ELF-1 (cell line): ENCODE measurements around the gene CERS5.
"Not testable (repeated sequence)": the region's sequence is repeated elsewhere in the genome, so short reads cannot be mapped to it uniquely, and the experiment has no call there.

Experiments
- DNase-seq: peaks from one replicate; pipeline ENCODE4 v3.0.0-alpha.2; 2016; ENCODE audit warnings: low read depth, low spot score

Gene CERS5

DNA sequence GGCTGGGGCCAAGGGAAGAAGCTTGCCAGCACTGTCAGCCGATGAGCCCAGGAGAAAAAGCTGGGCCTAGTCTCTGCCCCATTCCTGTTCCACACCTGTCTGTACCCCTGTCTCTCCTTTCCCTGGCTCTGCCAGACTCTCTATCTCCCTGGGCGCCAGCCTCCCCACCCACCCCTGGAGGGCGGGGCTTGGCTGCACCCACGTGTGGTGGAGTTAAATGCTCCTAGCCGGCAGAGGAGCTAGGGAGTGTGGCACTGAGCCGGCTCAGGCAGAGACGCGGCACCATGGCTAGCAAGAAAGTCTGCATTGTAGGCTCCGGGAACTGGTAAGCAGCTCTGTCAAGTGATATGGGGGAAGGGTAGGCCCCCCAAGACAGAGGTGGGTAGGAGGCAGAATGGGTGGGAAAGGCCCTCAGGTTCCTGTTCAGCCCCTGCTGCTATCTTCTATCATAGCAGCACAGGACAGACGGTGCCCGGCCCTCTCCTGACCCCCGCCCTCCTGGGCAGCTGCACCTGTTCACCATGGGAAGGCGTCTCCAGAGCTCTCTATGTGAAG is 63.3 kb downstream of the CERS5 start, which contains the start of gene GPD1:
Gene GPD1 (plus strand): TSS at position 242 of the 555 bp plus-strand sequence. CDS start 43 bp downstream, at position 285.
- peak; percentile 60 for DNase-seq

- DNase-seq: no peak
Measured at GRCh38 chr12:50103351-50103750, 63.8 kb downstream of the CERS5 start.

- DNase-seq: peak; percentile 27
Measured at GRCh38 chr12:50102646-50103309, 64.4 kb downstream of the CERS5 start.

GRCh38 chr12:50102131-50102531 is 65.0 kb downstream of the CERS5 start:
- DNase-seq: no peak

GRCh38 chr12:50101663-50102062 is 65.5 kb downstream of the CERS5 start:
- DNase-seq: peak; percentile 59

- no peak for DNase-seq
Measured at GRCh38 chr12:50100561-50100960, 66.6 kb downstream of the CERS5 start.

- no peak for DNase-seq
Measured at GRCh38 chr12:50099302-50100008, 67.7 kb downstream of the CERS5 start.

DNA sequence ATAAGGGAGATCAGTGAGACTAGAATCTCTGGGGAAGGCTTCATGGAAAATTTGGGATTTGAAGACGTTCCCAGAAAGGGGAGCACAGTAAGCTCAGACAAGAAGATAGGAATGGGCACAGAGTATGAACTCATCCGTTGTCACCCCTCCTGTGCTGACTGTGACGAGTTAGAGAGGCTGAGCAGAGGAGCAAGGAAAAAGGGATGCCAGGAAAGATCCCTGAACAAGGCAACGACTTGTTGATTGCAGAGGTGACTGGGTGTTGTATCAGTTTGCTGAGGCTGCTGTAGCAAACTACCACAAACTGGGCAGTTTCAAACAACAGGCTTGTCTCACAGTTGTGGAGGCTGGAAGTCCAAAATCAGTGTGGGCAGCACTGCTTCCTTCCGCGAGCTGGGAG is 69.2 kb downstream of the CERS5 start:
- DNase-seq: no peak

DNA sequence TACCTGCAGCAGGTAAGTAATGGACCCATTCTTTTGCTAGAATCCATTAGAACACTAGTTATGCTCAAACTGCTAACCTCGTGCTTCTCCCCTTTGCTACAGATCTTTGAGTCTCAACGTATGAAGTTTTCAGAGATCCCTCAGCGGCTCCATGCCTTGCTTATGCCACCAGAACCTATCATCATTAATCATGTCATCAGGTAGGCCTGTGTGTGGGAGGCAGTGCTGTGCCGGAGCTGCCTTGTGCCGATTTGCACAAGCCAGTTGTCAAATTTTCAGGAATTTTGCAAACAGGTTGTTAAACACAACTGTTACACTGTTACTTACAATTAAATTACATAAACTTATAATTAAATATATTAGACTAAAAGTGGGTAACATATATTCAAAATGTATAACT is 76.8 kb downstream of the CERS5 start:
- DNase-seq: no peak

DNA sequence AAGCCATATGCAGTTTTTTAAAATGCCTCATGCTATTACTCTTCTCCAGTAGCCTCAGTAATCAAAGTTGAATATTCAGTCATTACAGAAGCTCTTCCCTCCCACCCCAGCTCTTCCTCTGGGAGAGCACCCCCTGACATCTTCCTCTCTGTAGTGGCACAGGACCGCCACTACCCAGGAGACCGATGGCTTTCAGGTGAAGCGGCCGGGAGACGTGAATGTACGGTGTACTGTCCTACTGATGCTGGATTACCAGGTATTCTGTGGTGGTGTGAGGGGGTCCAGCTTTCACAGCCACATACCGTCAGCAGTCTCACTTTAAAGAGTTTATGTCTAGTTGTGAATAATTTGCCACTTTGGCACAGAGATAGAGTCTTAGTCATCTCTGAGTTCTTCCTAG is 77.4 kb downstream of the CERS5 start:
- no peak for DNase-seq

GRCh38 chr12:50088577-50089335 is 78.4 kb downstream of the CERS5 start:
- no peak for DNase-seq

DNA sequence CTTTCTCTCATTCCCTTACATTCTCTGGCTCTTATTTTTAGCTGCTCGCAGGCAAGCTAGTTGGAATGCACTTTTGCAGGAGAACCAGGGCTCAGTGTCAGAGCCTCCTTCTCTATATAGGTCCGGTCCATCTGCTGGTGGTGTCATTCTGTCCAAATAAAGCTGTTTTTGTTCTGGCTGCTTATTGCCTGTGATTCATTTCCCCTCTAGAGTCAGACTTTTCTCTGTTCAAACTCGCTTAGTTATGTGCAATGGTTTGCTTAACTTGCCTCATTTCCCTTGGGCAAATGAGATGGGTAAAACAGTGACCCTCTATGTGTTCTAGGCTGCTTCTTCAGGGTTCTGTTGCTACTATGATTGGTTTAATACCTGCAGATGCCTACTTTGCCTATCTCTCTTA is 79.2 kb downstream of the CERS5 start:
- no peak for DNase-seq

DNA sequence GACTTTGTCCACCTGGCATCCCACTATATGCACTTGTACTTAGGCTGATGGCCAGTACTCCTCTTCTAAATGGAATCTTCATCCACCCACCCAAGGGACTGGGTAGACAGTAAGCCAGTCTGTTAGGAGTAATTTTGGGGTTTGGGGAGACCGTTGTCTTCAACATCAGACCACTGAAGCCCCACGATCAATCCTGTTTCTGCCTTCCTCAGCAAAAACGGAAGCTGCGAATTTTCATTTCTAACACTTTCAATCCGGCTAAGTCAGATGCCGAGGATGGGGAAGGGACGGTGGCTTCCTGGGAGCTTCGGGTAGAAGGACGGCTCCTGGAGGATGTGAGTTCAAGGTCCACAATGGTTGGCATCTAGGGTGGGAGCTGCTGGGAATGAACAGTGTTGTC is 80.0 kb downstream of the CERS5 start:
- DNase-seq: no peak

- DNase-seq: no peak
Measured at GRCh38 chr12:50086148-50086547, 81.0 kb downstream of the CERS5 start.

GRCh38 chr12:50085615-50086072 is 81.5 kb downstream of the CERS5 start:
- no peak for DNase-seq

DNA sequence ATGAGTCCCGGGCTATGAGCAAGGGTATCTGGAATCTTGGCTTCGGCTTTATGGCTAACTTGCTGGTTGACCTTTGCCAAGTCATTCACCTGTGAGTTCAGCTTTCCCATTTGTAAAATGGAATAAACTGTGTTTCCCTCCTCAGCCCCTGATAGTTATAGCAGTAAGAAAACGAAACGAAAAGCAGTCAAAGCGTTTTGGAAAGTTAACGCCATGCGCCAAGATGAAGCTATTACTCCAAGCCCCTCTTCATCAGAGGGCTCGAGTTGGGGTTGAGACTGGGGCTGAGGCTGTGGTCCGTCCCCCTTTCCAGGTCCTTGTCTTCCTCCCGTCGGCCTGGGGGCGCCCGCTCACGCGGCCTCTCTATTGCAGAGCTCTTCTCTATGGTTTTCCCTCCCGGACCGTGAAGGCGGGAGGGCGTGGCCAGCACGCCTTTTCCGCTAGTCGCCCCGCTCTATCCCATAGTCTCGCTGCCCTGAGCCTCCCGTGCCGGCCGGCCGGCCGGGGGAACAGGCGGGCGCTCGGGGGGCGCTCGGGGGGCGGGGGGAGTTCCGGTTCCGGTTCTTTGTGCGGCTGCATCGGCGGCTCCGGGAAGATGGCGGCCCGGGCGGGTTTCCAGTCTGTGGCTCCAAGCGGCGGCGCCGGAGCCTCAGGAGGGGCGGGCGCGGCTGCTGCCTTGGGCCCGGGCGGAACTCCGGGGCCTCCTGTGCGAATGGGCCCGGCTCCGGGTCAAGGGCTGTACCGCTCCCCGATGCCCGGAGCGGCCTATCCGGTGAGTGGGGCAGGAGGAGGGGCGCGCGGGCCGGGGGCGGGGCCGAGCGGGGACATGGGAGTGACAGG is 82.2 kb downstream of the CERS5 start, which contains the start of gene SMARCD1:
Gene SMARCD1 (plus strand): TSS at position 568 of the 840 bp plus-strand sequence. CDS start 28 bp downstream, at position 596.
- DNase-seq: peak; percentile 96

GRCh38 chr12:50084409-50084774 is 82.8 kb downstream of the CERS5 start:
- DNase-seq: not testable (repeated sequence)

DNA sequence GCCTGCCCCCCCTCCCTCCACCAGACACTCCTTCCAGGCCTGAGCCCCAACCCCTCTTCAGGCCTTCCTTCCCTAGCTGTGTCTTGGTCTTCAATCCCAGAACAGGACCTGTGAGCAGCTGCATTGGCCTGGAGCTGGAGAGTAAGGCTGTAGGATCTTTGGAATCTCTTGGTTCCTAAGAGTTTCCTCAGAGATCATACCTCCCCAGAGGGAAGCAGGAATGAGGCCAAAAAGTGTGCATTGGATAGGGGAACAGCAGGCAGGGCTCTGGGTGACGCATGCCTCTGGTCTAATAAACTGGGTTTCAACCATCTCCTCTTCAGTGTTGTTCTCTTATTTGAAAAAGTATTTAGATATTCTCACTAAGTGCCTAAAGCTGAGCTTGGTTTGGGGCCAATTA is 83.9 kb downstream of the CERS5 start:
- no peak for DNase-seq

DNA sequence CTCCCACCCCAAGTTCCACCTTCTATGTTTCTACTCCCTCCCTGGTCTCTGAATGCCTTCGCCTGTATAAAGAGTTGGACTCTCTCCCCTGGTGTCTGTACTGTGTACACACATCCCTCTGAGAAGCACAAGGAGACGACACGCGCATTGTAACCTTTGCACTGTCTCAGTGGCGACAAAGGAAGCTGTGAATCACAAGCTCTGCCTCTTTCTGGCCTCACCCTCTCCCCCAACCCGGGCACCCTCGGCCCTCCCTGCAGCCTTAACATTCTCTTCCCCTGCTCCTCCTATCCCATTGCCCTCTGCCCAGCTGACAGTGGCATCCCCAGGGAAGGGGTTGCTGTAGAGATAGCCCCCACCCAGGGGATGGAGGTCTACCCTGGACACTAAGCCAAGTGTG is 84.5 kb downstream of the CERS5 start:
- no peak for DNase-seq

DNA sequence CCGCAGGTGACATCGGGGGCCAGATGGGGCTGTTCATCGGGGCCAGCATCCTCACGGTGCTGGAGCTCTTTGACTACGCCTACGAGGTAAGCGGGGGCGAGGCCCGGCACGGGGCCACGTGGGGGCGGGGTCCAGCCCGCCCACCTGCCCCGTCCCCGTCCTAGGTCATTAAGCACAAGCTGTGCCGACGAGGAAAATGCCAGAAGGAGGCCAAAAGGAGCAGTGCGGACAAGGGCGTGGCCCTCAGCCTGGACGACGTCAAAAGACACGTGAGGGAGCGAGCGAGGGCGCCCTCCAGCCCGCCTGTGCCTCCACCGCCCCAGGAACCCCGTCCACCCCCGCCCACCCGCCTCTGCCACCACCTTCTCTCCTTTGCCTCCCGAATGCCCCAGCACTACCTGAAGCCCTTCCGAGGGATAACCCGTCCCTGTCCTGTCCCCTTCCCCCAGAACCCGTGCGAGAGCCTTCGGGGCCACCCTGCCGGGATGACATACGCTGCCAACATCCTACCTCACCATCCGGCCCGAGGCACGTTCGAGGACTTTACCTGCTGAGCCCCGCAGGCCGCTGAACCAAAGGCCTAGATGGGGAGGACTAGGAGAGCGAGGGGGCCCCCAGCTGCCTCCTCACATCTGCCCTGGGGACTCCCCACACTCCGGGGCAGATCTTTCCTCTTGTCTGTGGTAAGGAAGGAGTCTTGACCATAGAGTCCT is 85.9 kb downstream of the CERS5 start:
- DNase-seq: no peak
